HepG2 (cell line): ENCODE data around the gene SNAPC4. TPM values are rescaled to one million over a fixed set of nuclear protein-coding genes. Genes with fewer than 3 reads are reported as not detected.

Experiments
- HES4 ChIP-seq: sonication (generic); formaldehyde crosslinking; IDR thresholded peaks from 2 replicates; pipeline ENCODE4 v1.9.0; 2021; ENCODE audit warnings: mild to moderate bottlenecking, missing genetic modification reagents, borderline replicate concordance
- HHEX ChIP-seq: IDR thresholded peaks from 2 replicates; pipeline ENCODE4 v1.6.1; 2016; ENCODE audit warnings: control low read depth
- JDP2 ChIP-seq: sonication (generic); formaldehyde crosslinking; IDR thresholded peaks from 2 replicates; pipeline ENCODE4 v1.8.1; 2022; ENCODE audit warnings: missing genetic modification reagents, borderline replicate concordance
- LCORL ChIP-seq, 2 experiments: fragments of 450-650 bp in 1 of 2; sonication (generic) in 1 of 2; formaldehyde crosslinking in 1 of 2; IDR thresholded peaks; 2 replicates each; pipeline versions ENCODE4 v1.5.0 to v1.6.1; 2017 to 2020; ENCODE audit warnings: antibody characterized with exemption in 1 of 2, missing genetic modification reagents in 1 of 2
- MBNL3 ChIP-seq: fragments of 250-450 bp; sonication (Bioruptor Pico); conservative IDR thresholded peaks from 2 replicates; pipeline ENCODE4 v1.8.0; 2022; ENCODE audit warnings: mild to moderate bottlenecking, inconsistent platforms
- NONO ChIP-seq, 2 experiments: fragments of 450-650 bp in 1 of 2; sonication (generic) in 1 of 2; formaldehyde crosslinking in 1 of 2; IDR thresholded peaks in 1 of 2; conservative IDR thresholded peaks in 1 of 2; 2 replicates each; pipeline versions ENCODE4 v1.6.1 to v1.8.0; 2017 to 2022; ENCODE audit warnings: mild to moderate bottlenecking in 1 of 2, missing genetic modification reagents in 1 of 2, moderate library complexity in 1 of 2
- NR0B2 ChIP-seq: sonication (generic); formaldehyde crosslinking; IDR thresholded peaks from 2 replicates; pipeline ENCODE4 v1.4.0; 2020; ENCODE audit warnings: mild to moderate bottlenecking, missing genetic modification reagents
- PATZ1 ChIP-seq: sonication (generic); formaldehyde crosslinking; IDR thresholded peaks from 2 replicates; pipeline ENCODE4 v1.4.0; 2020; ENCODE audit warnings: missing genetic modification reagents
- PHB2 ChIP-seq: fragments of 450-650 bp; IDR thresholded peaks from 2 replicates; pipeline ENCODE4 v1.6.1; 2018; ENCODE audit not compliant: partially characterized antibody
- POLR2G ChIP-seq: fragments of 200-400 bp; formaldehyde crosslinking; IDR thresholded peaks from 2 replicates; pipeline ENCODE4 v1.6.1; 2018; ENCODE audit warnings: mild to moderate bottlenecking, low read depth, low read length, moderate library complexity
- SP140L ChIP-seq: sonication (generic); formaldehyde crosslinking; IDR thresholded peaks from 2 replicates; pipeline ENCODE4 v1.4.0; 2020; ENCODE audit warnings: missing genetic modification reagents, borderline replicate concordance
- SRSF4 ChIP-seq: fragments of 200-400 bp; formaldehyde crosslinking; IDR thresholded peaks from one replicate; pipeline ENCODE4 v1.6.1; 2018; ENCODE audit warnings: mild to moderate bottlenecking, low read depth, low read length, moderate library complexity; ENCODE audit not compliant: poor library complexity, severe bottlenecking
- TCF12 ChIP-seq, 2 experiments: fragments of 450-650 bp in 1 of 2; sonication (generic) in 1 of 2; formaldehyde crosslinking in 1 of 2; IDR thresholded peaks; 2 replicates each; pipeline versions ENCODE4 v1.6.1 to v1.8.0; 2017 to 2022; ENCODE audit warnings: antibody characterized with exemption in 1 of 2, mild to moderate bottlenecking in 1 of 2, missing genetic modification reagents in 1 of 2, moderate library complexity in 1 of 2
- ZNF101 ChIP-seq: sonication (generic); formaldehyde crosslinking; IDR thresholded peaks from 2 replicates; pipeline ENCODE4 v1.4.0; 2020; ENCODE audit warnings: mild to moderate bottlenecking, low read depth, missing genetic modification reagents, borderline replicate concordance
- ZNF138 ChIP-seq: sonication (generic); formaldehyde crosslinking; IDR thresholded peaks from 2 replicates; pipeline ENCODE4 v1.5.0; 2020; ENCODE audit warnings: mild to moderate bottlenecking, low read depth, missing genetic modification reagents
- ZNF230 ChIP-seq: sonication (generic); formaldehyde crosslinking; IDR thresholded peaks from 2 replicates; pipeline ENCODE4 v1.4.0; 2020; ENCODE audit warnings: mild to moderate bottlenecking, missing genetic modification reagents
- ZNF589 ChIP-seq: sonication (generic); formaldehyde crosslinking; conservative IDR thresholded peaks from 2 replicates; pipeline ENCODE4 v1.8.0; 2022; ENCODE audit warnings: mild to moderate bottlenecking, moderate library complexity, missing genetic modification reagents
- ZNF598 ChIP-seq: sonication (generic); formaldehyde crosslinking; IDR thresholded peaks from 2 replicates; pipeline ENCODE4 v1.5.1; 2020; ENCODE audit warnings: mild to moderate bottlenecking, missing genetic modification reagents, borderline replicate concordance
- ZNF839 ChIP-seq: sonication (generic); formaldehyde crosslinking; IDR thresholded peaks from 2 replicates; pipeline ENCODE4 v1.4.0; 2020; ENCODE audit warnings: missing genetic modification reagents, mild to moderate bottlenecking, borderline replicate concordance
- ZSCAN21 ChIP-seq: sonication (generic); formaldehyde crosslinking; IDR thresholded peaks from 2 replicates; pipeline ENCODE4 v1.8.0; 2022; ENCODE audit warnings: mild to moderate bottlenecking, missing genetic modification reagents, moderate library complexity, borderline replicate concordance
- polyA plus RNA-seq, 8 experiments: library from polyadenylated mRNA; depleted of rRNA in 3 of 8; stranded (reverse) in 7 of 8; unstranded in 1 of 8; fragments of >200 nt; fragmentation: Illumina TruSeq in 4 of 8; extraction: Trizol in 4 of 8; gene quantifications; 2 replicates each; pipeline versions ENCODE4 v1.2.1 to v1.2.3, GENCODE V29; 2011 to 2016; ENCODE audit warnings: low read depth in 4 of 8, missing spikeins in 1 of 8, mixed read lengths in 1 of 8; ENCODE audit not compliant: insufficient read depth in 1 of 8
- total RNA-seq, 5 experiments: library from RNA; depleted of rRNA; stranded (reverse); fragments of >200 nt; fragmentation: Illumina TruSeq; extraction: Trizol; gene quantifications; 2 replicates each; pipeline ENCODE4 v1.2.3, GENCODE V29; 2016; ENCODE audit warnings: low read depth in 1 of 5
- TF ChIP-seq, protein P1 (sequence below): sonication (generic); formaldehyde crosslinking; IDR thresholded peaks from 2 replicates; pipeline ENCODE4 v1.4.0; 2020; ENCODE audit warnings: low read depth, mild to moderate bottlenecking, missing genetic modification reagents

SNAPC4 gene
- total and polyA plus RNA-seq, 2 of the 13 experiments (the other 11 are each of a cell fraction or from before 2014, with no cell fraction given) = 2.0 to 6.0 TPM

- TF ChIP-seq, protein P1, sequence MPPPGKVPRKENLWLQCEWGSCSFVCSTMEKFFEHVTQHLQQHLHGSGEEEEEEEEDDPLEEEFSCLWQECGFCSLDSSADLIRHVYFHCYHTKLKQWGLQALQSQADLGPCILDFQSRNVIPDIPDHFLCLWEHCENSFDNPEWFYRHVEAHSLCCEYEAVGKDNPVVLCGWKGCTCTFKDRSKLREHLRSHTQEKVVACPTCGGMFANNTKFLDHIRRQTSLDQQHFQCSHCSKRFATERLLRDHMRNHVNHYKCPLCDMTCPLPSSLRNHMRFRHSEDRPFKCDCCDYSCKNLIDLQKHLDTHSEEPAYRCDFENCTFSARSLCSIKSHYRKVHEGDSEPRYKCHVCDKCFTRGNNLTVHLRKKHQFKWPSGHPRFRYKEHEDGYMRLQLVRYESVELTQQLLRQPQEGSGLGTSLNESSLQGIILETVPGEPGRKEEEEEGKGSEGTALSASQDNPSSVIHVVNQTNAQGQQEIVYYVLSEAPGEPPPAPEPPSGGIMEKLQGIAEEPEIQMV (CRISPR knock-in tag) = no peak
- TF ChIP-seq HHEX (CRISPR knock-in tag) = no peak
- TF ChIP-seq ZNF598 (CRISPR knock-in tag) = 0 out of 2 replicates have a peak, but pooled peaks have one; percentile 24
- TF ChIP-seq PATZ1 (CRISPR knock-in tag) = peak; percentile 75
- TF ChIP-seq LCORL (IDR thresholded peaks at IDR 0.05) = no peak
- TF ChIP-seq LCORL (CRISPR knock-in tag; IDR thresholded peaks at IDR 0.05) = 0 out of 2 replicates have a peak, but pooled peaks have one; percentile 43
- TF ChIP-seq ZNF839 (CRISPR knock-in tag) = no peak
- peak; percentile 53; the same call in 1 of the 2 replicates for TF ChIP-seq HES4 (CRISPR knock-in tag)
- no peak; the same call in 1 of the 2 replicates for TF ChIP-seq JDP2 (CRISPR knock-in tag)
- TF ChIP-seq ZNF589 (CRISPR knock-in tag) = peak; percentile 84
- no peak for TF ChIP-seq TCF12 (IDR thresholded peaks at IDR 0.05)
- TF ChIP-seq TCF12 (CRISPR knock-in tag; IDR thresholded peaks at IDR 0.05) = 0 out of 2 replicates have a peak, but pooled peaks have one; percentile 67
- TF ChIP-seq ZNF138 = peak; percentile 26; the same call in 1 of the 2 replicates
- no peak for TF ChIP-seq SP140L (CRISPR knock-in tag)
- TF ChIP-seq NONO (IDR thresholded peaks at IDR 0.05) = no peak
- TF ChIP-seq NONO (CRISPR knock-in tag; conservative IDR thresholded peaks at IDR 0.05) = peak; percentile 87
- peak; percentile 91 for TF ChIP-seq POLR2G
- TF ChIP-seq PHB2 = no peak
- no peak; the same call in 1 of the 2 replicates for TF ChIP-seq ZSCAN21 (CRISPR knock-in tag)
- no peak for TF ChIP-seq MBNL3
- TF ChIP-seq NR0B2 (CRISPR knock-in tag) = peak; percentile 37; the same call in 1 of the 2 replicates
- no peak for TF ChIP-seq ZNF230 (CRISPR knock-in tag)
- no peak for TF ChIP-seq SRSF4
- no peak for TF ChIP-seq ZNF101 (CRISPR knock-in tag)
Observed at GRCh38 chr9:136410500-136411287, 10.7 kb upstream of the SNAPC4 start, which contains the start of the genes ENTR1 and PMPCA (continued).
